ENCODE measurements around the gene CD82.

CD82 gene

DNA sequence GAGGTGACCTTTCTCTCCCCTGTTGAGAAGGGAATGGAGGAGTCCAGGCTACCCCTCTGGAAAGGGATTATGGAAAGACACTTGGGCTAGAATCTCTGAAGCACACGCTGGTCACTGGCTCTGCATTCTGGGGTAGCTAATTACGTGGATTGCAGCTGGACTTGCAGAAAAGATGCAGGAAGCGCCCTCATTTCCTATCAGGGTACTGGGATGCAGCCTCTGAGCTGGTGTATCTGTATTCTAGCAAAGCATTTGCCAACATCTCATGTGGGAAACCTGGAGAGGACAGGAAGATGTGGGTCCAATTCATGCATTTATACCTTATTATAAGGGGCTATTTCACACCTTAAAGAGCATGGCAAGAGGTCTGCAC lies 44.3 kb downstream of the CD82 start:
- Histone ChIP-seq H3K4me1 (ENCODE audit: control insufficient read depth, insufficient read depth, low read length, unreplicated experiment) (peaks cover 30% of the 10 kb centered on the region), H3K27me3 (ENCODE audit: insufficient read depth, low read length) (no peaks in the 10 kb centered on the region), H3K27ac (ENCODE audit: low read depth, low read length) (no peak overlapping the region), H2AFZ (ENCODE audit: low read length, unreplicated experiment) (no peak overlapping the region), H3K4me3 (ENCODE audit: low read depth, low read length) (no peak overlapping the region), H3K79me2 (ENCODE audit: control insufficient read depth, insufficient read depth, low read length, unreplicated experiment) (no peaks in the 10 kb centered on the region), H3K36me3 (ENCODE audit: insufficient read depth, low read length) (peaks cover 5% of the 10 kb centered on the region; the same call in 1 of the 2 replicates)

DNA sequence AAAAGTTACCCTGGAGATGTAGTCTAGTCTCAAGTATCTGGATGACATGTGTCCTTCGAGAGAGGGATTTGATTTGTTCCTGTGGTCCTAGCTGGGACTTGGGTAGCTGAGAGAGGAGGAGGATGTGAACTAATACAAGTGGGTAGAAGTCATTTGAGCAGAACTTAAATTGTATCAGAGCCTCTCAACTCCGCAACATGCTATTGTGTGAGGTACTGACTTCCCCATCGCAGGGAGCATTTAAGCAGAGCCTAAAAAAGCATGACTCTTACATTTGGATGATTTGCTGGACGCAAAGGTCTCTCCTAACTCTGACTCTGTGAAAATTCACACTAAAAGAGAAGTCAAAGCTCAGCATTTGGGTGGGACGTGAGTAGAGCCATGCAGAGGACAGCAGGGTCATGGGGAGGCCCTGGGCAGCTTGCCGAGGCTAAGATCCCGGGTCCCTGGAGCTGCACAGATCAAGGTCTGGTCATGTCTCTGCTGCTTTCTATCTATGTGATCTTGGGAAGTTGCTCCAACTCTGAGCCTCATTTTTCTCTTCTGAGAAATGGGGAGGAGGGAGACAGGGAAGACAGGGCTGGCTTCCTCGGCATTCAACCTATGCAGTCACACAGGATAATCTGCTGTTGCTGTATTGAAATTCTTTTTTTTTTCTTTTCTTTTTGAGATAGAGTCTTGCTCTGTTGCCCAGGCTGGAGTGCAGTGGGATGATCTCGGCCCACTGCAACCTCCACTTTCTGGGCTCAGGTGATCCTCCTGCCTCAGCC lies 44.9 kb downstream of the CD82 start:
- no peaks in the 10 kb centered on the region for H3K27me3 ChIP-seq (ENCODE audit: insufficient read depth, low read length)
- H3K4me3 ChIP-seq (ENCODE audit: low read depth, low read length) = no peak overlapping the region
- no peaks in the 10 kb centered on the region for H3K79me2 ChIP-seq (ENCODE audit: control insufficient read depth, insufficient read depth, low read length, unreplicated experiment)
- no peak overlapping the region for H2AFZ ChIP-seq (ENCODE audit: low read length, unreplicated experiment)
- peaks cover 30% of the 10 kb centered on the region for H3K4me1 ChIP-seq (ENCODE audit: control insufficient read depth, insufficient read depth, low read length, unreplicated experiment)
- no peak overlapping the region for H3K27ac ChIP-seq (ENCODE audit: low read depth, low read length)
- H3K36me3 ChIP-seq (ENCODE audit: insufficient read depth, low read length) = peaks cover 5% of the 10 kb centered on the region; the same call in 1 of the 2 replicates

DNA sequence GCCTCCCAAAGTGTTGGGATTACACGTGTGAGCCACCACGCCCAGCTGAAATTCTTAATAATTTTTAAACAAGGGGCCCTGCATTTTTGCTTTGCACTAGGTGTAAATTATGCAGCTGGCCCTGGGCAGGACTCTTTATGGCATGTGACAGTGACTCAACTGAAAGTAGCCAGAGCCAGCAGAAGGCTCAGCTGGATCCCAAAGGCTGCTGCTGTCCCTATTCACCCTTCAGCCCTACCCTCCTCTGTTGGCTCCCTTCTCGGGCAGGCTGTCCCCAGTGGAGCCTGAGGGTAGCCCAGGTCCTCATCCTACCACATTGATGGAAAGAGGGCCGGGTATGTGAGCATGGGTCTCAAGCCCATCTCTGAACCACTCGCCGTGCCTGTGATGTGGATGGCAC lies 45.6 kb downstream of the CD82 start:
- Histone ChIP-seq H2AFZ (ENCODE audit: low read length, unreplicated experiment) (no peak overlapping the region), H3K27ac (ENCODE audit: low read depth, low read length) (no peak overlapping the region), H3K36me3 (ENCODE audit: insufficient read depth, low read length) (peaks cover 5% of the 10 kb centered on the region; the same call in 1 of the 2 replicates), H3K4me1 (ENCODE audit: control insufficient read depth, insufficient read depth, low read length, unreplicated experiment) (peaks cover 30% of the 10 kb centered on the region), H3K27me3 (ENCODE audit: insufficient read depth, low read length) (no peaks in the 10 kb centered on the region), H3K4me3 (ENCODE audit: low read depth, low read length) (no peak overlapping the region), H3K79me2 (ENCODE audit: control insufficient read depth, insufficient read depth, low read length, unreplicated experiment) (no peaks in the 10 kb centered on the region)

DNA sequence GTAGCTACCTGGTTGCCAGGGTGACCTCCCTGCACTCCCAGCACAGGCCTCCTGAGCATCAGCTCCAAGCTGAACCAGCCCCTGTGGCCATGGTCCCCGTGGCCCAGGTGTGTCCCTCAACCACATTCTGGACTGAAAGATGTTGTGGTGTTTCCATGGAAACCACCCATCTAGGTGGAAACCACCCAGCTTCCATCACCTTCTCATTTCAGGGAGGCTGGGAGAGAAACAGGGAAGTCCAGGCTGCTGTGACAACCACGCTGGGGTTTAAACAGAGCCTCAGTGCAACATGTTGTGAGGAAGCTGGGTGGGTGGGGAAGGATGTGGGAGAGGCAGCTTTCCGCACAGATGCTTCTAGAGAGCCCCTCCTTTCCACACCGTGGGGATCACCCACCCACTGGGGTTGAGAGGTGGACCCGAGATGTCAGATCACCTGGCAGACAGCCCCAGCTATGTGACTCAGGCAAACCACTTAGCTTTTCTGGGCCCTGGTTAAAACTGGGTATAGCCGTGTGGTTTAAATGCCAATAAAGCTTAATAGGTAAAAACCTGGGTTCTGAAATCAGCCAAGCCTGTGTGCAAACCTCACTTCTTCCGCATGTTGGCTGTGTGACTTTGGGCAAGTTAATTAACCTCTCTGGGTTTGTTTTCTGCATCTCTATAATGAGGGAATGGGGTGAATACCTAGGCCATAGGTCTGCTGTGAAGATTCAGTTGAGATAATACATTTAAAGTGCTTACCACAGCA lies 46.4 kb downstream of the CD82 start:
- H3K4me1 ChIP-seq (ENCODE audit: control insufficient read depth, insufficient read depth, low read length, unreplicated experiment) = peaks cover 28% of the 10 kb centered on the region
- no peaks in the 10 kb centered on the region for H3K27me3 ChIP-seq (ENCODE audit: insufficient read depth, low read length)
- H3K79me2 ChIP-seq (ENCODE audit: control insufficient read depth, insufficient read depth, low read length, unreplicated experiment) = no peaks in the 10 kb centered on the region
- H2AFZ ChIP-seq (ENCODE audit: low read length, unreplicated experiment) = no peak overlapping the region
- no peak overlapping the region for H3K27ac ChIP-seq (ENCODE audit: low read depth, low read length)
- H3K36me3 ChIP-seq (ENCODE audit: insufficient read depth, low read length) = peaks cover 4% of the 10 kb centered on the region; the same call in 1 of the 2 replicates
- H3K4me3 ChIP-seq (ENCODE audit: low read depth, low read length) = no peak overlapping the region

DNA sequence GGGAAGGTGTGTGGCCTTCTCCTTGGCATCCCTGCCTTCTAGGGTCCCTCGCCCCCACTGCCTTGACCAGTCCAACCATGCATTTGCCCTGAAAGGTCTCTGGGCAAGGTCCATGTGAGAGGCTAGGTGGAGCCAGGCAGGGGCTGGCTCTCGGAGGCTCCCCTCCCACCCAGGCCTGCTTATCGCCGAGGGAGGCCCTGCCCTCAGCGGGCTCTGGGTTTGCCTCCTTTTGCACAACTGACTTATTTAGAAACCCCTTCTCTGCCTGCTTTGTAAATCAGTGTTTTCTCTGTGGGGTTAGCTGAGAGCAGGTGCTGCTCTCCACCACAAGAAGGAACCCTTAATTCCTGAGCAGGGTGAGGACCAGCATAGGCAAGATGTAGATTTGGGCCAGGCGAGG lies 47.7 kb downstream of the CD82 start:
- Histone ChIP-seq H3K4me1 (ENCODE audit: control insufficient read depth, insufficient read depth, low read length, unreplicated experiment) (peaks cover 15% of the 10 kb centered on the region), H3K27ac (ENCODE audit: low read depth, low read length) (no peak overlapping the region), H3K27me3 (ENCODE audit: insufficient read depth, low read length) (no peaks in the 10 kb centered on the region), H3K36me3 (ENCODE audit: insufficient read depth, low read length) (no peaks in the 10 kb centered on the region), H3K4me3 (ENCODE audit: low read depth, low read length) (no peak overlapping the region), H2AFZ (ENCODE audit: low read length, unreplicated experiment) (no peak overlapping the region), H3K79me2 (ENCODE audit: control insufficient read depth, insufficient read depth, low read length, unreplicated experiment) (no peaks in the 10 kb centered on the region)

- Histone ChIP-seq H3K27me3 (ENCODE audit: insufficient read depth, low read length) (no peaks in the 10 kb centered on the region), H3K27ac (ENCODE audit: low read depth, low read length) (no peak overlapping the region), H3K79me2 (ENCODE audit: control insufficient read depth, insufficient read depth, low read length, unreplicated experiment) (no peaks in the 10 kb centered on the region), H2AFZ (ENCODE audit: low read length, unreplicated experiment) (no peak overlapping the region), H3K36me3 (ENCODE audit: insufficient read depth, low read length) (no peaks in the 10 kb centered on the region), H3K4me1 (ENCODE audit: control insufficient read depth, insufficient read depth, low read length, unreplicated experiment) (peaks cover 3% of the 10 kb centered on the region), H3K4me3 (ENCODE audit: low read depth, low read length) (no peak overlapping the region)
Measured at GRCh38 chr11:44614281-44614775, 48.9 kb downstream of the CD82 start.

- Histone ChIP-seq H3K79me2 (ENCODE audit: control insufficient read depth, insufficient read depth, low read length, unreplicated experiment) (no peaks in the 10 kb centered on the region), H3K27ac (ENCODE audit: low read depth, low read length) (no peak overlapping the region), H3K27me3 (ENCODE audit: insufficient read depth, low read length) (no peaks in the 10 kb centered on the region), H3K4me1 (ENCODE audit: control insufficient read depth, insufficient read depth, low read length, unreplicated experiment) (no peaks in the 10 kb centered on the region), H3K36me3 (ENCODE audit: insufficient read depth, low read length) (no peaks in the 10 kb centered on the region), H3K4me3 (ENCODE audit: low read depth, low read length) (no peak overlapping the region), H2AFZ (ENCODE audit: low read length, unreplicated experiment) (no peak overlapping the region)
Measured at GRCh38 chr11:44615041-44615755, 49.7 kb downstream of the CD82 start.

GRCh38 chr11:44615913-44616791 lies 50.7 kb downstream of the CD82 start:
- Histone ChIP-seq H3K4me3 (ENCODE audit: low read depth, low read length) (no peak overlapping the region), H3K36me3 (ENCODE audit: insufficient read depth, low read length) (no peaks in the 10 kb centered on the region), H3K4me1 (ENCODE audit: control insufficient read depth, insufficient read depth, low read length, unreplicated experiment) (no peaks in the 10 kb centered on the region), H3K27me3 (ENCODE audit: insufficient read depth, low read length) (no peaks in the 10 kb centered on the region), H3K79me2 (ENCODE audit: control insufficient read depth, insufficient read depth, low read length, unreplicated experiment) (no peaks in the 10 kb centered on the region), H3K27ac (ENCODE audit: low read depth, low read length) (no peak overlapping the region), H2AFZ (ENCODE audit: low read length, unreplicated experiment) (no peak overlapping the region)

DNA sequence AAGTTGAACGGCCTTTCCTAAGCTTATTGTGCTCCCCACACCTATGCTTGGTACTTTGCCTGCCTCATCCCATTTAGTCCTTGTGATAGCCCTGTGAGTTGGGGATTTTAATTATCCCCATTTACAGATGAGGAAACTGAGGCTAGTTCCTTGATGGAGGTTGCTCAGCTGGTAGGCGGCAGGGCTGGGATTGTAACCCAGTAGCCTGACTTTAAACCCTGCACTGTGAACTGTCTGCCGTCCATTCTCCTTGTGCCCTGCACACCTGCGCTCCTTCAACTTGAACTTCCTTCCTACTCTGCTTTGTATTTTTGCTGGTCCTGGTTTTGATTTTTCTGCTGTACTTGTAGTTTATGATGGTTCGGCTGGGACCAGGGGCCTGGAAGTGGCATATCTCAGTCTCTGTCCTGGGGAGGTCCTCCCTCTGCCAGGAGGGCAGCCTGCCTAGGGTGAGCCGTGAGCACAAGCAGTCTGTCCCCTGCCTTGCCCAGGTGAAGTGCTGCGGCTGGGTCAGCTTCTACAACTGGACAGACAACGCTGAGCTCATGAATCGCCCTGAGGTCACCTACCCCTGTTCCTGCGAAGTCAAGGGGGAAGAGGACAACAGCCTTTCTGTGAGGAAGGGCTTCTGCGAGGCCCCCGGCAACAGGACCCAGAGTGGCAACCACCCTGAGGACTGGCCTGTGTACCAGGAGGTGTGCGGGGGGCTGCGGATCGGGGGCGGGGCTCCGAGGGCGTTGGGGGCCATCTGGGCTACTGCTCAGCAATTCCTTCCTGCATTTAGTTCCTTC lies 52.4 kb downstream of the CD82 start:
- no peaks in the 10 kb centered on the region for H3K36me3 ChIP-seq (ENCODE audit: insufficient read depth, low read length)
- H3K4me1 ChIP-seq (ENCODE audit: control insufficient read depth, insufficient read depth, low read length, unreplicated experiment) = no peaks in the 10 kb centered on the region
- no peak overlapping the region for H2AFZ ChIP-seq (ENCODE audit: low read length, unreplicated experiment)
- H3K27me3 ChIP-seq (ENCODE audit: insufficient read depth, low read length) = no peaks in the 10 kb centered on the region
- no peaks in the 10 kb centered on the region for H3K79me2 ChIP-seq (ENCODE audit: control insufficient read depth, insufficient read depth, low read length, unreplicated experiment)
- no peak overlapping the region for H3K4me3 ChIP-seq (ENCODE audit: low read depth, low read length)
- no peak overlapping the region for H3K27ac ChIP-seq (ENCODE audit: low read depth, low read length)

Measured in ACC112 (cell line).